ENCODE data around the gene VPS16. TPM values are rescaled to one million over a fixed set of nuclear protein-coding genes. Genes with fewer than 3 reads are reported as not detected.

VPS16 gene
- total RNA-seq, 1 experiment from 2014 or later = 38.1 TPM

DNA sequence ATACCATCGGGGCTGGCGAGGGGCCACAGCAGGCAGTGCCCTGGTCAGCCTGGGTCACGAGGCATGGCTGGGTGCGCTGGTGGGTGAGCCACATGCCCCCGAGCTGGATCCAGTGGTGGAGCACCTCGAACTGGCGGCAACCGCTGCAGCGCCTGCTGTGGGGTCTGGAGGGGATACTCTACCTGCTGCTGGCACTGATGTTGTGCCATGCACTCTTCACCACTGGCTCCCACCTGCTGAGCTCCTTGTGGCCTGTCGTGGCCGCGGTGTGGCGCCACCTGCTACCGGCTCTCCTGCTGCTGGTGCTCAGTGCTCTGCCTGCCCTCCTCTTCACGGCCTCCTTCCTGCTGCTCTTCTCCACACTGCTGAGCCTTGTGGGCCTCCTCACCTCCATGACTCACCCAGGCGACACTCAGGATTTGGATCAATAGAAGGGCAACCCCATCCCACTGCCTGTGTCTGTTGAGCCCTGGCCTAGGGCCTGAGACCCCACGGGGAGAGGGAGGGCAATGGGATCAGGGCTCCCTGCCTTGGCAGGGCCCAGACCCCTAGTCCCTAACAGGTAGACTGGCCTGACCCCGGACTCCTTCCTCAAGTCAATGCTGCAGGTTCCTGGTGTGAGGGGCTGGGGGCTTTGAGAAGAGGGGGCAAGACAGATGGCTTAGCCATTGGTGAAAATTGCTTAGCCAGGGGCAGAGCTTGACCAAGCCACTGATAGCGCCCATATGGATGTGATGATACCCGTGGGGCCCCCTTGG, 23.8 kb upstream of the VPS16 start:
- RAD21 ChIA-PET (ENCODE audit: low non-redundant PET in 1 of 2, low total read pairs in 2 of 2, uncharacterized antibody in 2 of 2, unreplicated experiment in 2 of 2) = no interaction called here
- H3K4me3 ChIP-seq (replicated peaks in 1 of 2; ENCODE audit: low read depth in 1 of 2, low read length in 2 of 2) = no peak overlapping the region
- H4K20me1 ChIP-seq (ENCODE audit: insufficient read depth) = no peaks in the 10 kb centered on the region
- H3K36me3 ChIP-seq (ENCODE audit: control insufficient read depth in 1 of 2, insufficient read depth in 2 of 2, low read length in 2 of 2) = no peaks in the 10 kb centered on the region
- H3K79me2 ChIP-seq (ENCODE audit: insufficient read depth, low read length) = no peaks in the 10 kb centered on the region
- no peak for DNase-seq (ENCODE audit: low read depth, low spot score)
- H3K9ac ChIP-seq (ENCODE audit: low read length) = no peak overlapping the region
- H2AFZ ChIP-seq (ENCODE audit: low read depth, low read length, poor library complexity, severe bottlenecking) = no peak overlapping the region
- no peaks in the 10 kb centered on the region for H3K9me2 ChIP-seq (ENCODE audit: insufficient read depth)
- CTCF ChIA-PET = no interaction called here
- peaks cover 4 to 8% of the 10 kb centered on the region in 2 experiments; a peak in 1 of 4 replicates for H3K9me3 ChIP-seq (ENCODE audit: control insufficient read depth in 1 of 2, insufficient read depth in 1 of 2, low read depth in 1 of 2, low read length in 2 of 2)
- H3K4me1 ChIP-seq (ENCODE audit: control insufficient read depth in 1 of 2, insufficient read depth in 2 of 2, low read length in 2 of 2) = peaks cover 0 to 16% of the 10 kb centered on the region in 2 experiments; a peak in 1 of 4 replicates
- TF ChIP-seq RAD21 (IDR thresholded peaks at IDR 0.05; ENCODE audit: low read depth) (peak; percentile 43), CEBPB (IDR thresholded peaks at IDR 0.05; ENCODE audit: low read depth) (no peak), JUND (IDR thresholded peaks at IDR 0.05) (no peak), SP1 (IDR thresholded peaks at IDR 0.05; ENCODE audit: low read depth) (no peak), ZNF274 (IDR thresholded peaks at IDR 0.05; ENCODE audit: low read depth, low read length) (no peak), SIN3A (IDR thresholded peaks at IDR 0.05; ENCODE audit: low read depth) (no peak), EZH2 (IDR thresholded peaks at IDR 0.05) (no peak), CBX3 (IDR thresholded peaks at IDR 0.05; ENCODE audit: low read depth) (no peak), YY1 (IDR thresholded peaks at IDR 0.05; ENCODE audit: extremely low read depth, insufficient replicate concordance, low read depth, low read length) (no peak)
- TF ChIP-seq, protein P1, sequence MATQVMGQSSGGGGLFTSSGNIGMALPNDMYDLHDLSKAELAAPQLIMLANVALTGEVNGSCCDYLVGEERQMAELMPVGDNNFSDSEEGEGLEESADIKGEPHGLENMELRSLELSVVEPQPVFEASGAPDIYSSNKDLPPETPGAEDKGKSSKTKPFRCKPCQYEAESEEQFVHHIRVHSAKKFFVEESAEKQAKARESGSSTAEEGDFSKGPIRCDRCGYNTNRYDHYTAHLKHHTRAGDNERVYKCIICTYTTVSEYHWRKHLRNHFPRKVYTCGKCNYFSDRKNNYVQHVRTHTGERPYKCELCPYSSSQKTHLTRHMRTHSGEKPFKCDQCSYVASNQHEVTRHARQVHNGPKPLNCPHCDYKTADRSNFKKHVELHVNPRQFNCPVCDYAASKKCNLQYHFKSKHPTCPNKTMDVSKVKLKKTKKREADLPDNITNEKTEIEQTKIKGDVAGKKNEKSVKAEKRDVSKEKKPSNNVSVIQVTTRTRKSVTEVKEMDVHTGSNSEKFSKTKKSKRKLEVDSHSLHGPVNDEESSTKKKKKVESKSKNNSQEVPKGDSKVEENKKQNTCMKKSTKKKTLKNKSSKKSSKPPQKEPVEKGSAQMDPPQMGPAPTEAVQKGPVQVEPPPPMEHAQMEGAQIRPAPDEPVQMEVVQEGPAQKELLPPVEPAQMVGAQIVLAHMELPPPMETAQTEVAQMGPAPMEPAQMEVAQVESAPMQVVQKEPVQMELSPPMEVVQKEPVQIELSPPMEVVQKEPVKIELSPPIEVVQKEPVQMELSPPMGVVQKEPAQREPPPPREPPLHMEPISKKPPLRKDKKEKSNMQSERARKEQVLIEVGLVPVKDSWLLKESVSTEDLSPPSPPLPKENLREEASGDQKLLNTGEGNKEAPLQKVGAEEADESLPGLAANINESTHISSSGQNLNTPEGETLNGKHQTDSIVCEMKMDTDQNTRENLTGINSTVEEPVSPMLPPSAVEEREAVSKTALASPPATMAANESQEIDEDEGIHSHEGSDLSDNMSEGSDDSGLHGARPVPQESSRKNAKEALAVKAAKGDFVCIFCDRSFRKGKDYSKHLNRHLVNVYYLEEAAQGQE (IDR thresholded peaks at IDR 0.05; ENCODE audit: low read depth) = no peak
- TF ChIP-seq, protein P2, sequence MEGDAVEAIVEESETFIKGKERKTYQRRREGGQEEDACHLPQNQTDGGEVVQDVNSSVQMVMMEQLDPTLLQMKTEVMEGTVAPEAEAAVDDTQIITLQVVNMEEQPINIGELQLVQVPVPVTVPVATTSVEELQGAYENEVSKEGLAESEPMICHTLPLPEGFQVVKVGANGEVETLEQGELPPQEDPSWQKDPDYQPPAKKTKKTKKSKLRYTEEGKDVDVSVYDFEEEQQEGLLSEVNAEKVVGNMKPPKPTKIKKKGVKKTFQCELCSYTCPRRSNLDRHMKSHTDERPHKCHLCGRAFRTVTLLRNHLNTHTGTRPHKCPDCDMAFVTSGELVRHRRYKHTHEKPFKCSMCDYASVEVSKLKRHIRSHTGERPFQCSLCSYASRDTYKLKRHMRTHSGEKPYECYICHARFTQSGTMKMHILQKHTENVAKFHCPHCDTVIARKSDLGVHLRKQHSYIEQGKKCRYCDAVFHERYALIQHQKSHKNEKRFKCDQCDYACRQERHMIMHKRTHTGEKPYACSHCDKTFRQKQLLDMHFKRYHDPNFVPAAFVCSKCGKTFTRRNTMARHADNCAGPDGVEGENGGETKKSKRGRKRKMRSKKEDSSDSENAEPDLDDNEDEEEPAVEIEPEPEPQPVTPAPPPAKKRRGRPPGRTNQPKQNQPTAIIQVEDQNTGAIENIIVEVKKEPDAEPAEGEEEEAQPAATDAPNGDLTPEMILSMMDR (IDR thresholded peaks at IDR 0.05 in 2 of 3, conservative IDR thresholded peaks at IDR 0.05 in 1 of 3; ENCODE audit: borderline replicate concordance in 1 of 3, insufficient read depth in 1 of 3, low read depth in 2 of 3, low read length in 2 of 3) = peak in 2 of 3 experiments; percentile 51; a peak in 4 of 6 replicates
- no TSS peak for BruUV-seq (replicated peaks)
- no peak overlapping the region for H3K27ac ChIP-seq (ENCODE audit: low read depth, low read length)
- H3K4me2 ChIP-seq (ENCODE audit: low read length) = no peak overlapping the region
- H3K27me3 ChIP-seq (ENCODE audit: insufficient read depth, low read length) = no peaks in the 10 kb centered on the region
- intact Hi-C loops (cut with micrococcal nuclease) = no loop called here
- peak; percentile 84 for ATAC-seq
- POLR2A ChIA-PET = no interaction called here
